NCI-H345 treated with DMSO at 0.1 percent for 48 hours (cell line): ENCODE data around the gene OXSM.
A peak's percentile ranks its signal among the peaks of the same experiment; 100 is the strongest.

ENCODE experiments used
- DNase-seq: peaks from one replicate; lab custom pipeline; 2025; ENCODE audit not compliant: unreplicated experiment; lab: John Stamatoyannopoulos, UW

OXSM gene

GRCh38 chr3:25803833-25804232 is 13.9 kb downstream of the OXSM start:
- DNase-seq: no peak

- no peak for DNase-seq
These were observed 14.8 kb downstream of the OXSM start for GRCh38 chr3:25804676-25805075.

GRCh38 chr3:25812644-25813043 is 22.8 kb downstream of the OXSM start:
- DNase-seq: no peak

- DNase-seq: no peak
These were observed 27.2 kb downstream of the OXSM start for GRCh38 chr3:25817107-25817506.

- DNase-seq: no peak
These were observed 27.7 kb downstream of the OXSM start for GRCh38 chr3:25817638-25818037.

- DNase-seq: no peak
These were observed 28.4 kb downstream of the OXSM start for GRCh38 chr3:25818335-25818734.

GRCh38 chr3:25820366-25820765 is 30.5 kb downstream of the OXSM start:
- no peak for DNase-seq

GRCh38 chr3:25820816-25821486 is 31.1 kb downstream of the OXSM start:
- no peak for DNase-seq

GRCh38 chr3:25821746-25822573 is 32.1 kb downstream of the OXSM start:
- DNase-seq: no peak

GRCh38 chr3:25823314-25823713 is 33.4 kb downstream of the OXSM start:
- DNase-seq: no peak

- DNase-seq: no peak
These were observed 36.6 kb downstream of the OXSM start for GRCh38 chr3:25826510-25826909.

GRCh38 chr3:25830373-25831280 is 40.7 kb downstream of the OXSM start:
- peak; percentile 27 for DNase-seq

GRCh38 chr3:25831578-25831977 is 41.7 kb downstream of the OXSM start:
- peak; percentile 16 for DNase-seq

- DNase-seq: no peak
These were observed 44.5 kb downstream of the OXSM start for GRCh38 chr3:25834346-25834745.

- DNase-seq: no peak
These were observed 46.7 kb downstream of the OXSM start for GRCh38 chr3:25836579-25836978.

GRCh38 chr3:25837038-25837437 is 47.1 kb downstream of the OXSM start:
- no peak for DNase-seq

GRCh38 chr3:25840099-25840498 is 50.2 kb downstream of the OXSM start:
- no peak for DNase-seq

GRCh38 chr3:25843332-25843731 is 53.4 kb downstream of the OXSM start:
- no peak for DNase-seq
